Measurements from ENCODE around the gene PRKACB.
A peak's percentile ranks its signal among the peaks of the same experiment; 100 is the strongest.
"Not testable (repeated sequence)": the region's sequence is repeated elsewhere in the genome, so short reads cannot be mapped to it uniquely, and the experiment has no call there.

The PRKACB gene

DNA sequence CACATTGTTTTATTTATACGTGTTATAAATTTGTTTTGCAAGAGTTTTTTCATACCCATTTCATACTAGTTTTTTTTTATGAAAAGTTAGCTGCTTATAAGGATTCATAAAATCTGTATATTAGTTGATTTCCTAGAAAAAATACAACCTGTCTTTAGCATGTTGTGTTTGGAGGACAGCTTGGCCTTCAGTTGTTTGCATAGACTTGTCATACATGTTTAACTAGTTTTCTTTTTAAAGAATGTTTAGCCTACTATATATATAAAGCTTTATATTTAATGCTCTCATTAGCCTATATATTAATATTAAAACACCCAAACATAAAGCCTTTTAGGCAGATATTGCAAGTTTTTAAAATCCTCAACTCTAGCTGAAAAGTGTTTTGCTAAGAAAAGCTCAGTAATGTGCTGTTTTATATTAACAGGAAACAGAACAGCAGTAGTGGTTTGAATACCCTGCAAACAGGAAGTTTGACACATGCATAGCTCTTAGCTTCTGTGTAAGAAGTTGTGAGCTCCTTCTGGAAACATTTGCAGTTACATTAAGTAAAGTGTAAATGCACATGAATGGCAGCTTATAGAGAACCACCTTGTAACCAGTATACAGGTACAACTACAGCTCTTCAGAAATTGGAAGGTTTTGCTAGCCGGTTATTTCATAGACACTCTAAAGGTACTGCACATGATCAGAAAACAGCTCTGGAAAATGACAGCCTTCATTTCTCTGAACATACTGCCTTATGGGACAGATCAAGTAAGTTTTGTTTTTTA is at the start of gene PRKACB:
Gene PRKACB, plus strand, starts transcription at position 476 of the 770 bp plus-strand sequence. Its CDS starts 91 bp downstream, at position 567.
- peak; percentile 89 to 90 for ATAC-seq

DNA sequence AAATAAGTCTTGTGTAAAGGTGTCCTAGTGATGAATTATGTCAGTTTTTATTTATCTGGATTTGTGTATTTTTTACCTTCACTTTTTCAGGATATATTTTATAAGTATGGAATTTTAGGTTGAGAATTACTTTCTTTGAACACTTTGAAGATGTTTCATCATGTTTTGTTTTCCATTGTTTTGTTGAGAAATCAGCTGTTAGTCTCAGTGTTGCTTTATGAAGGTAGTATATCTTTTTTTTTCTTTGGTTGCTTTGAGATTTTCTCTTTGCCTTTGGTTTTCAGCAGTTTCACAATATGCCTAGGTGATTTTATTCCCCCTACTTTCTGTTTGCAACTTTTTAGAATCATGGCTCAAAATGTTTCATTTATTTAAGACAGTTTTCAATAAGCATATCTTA is 48.8 kb upstream of the PRKACB start:
- ATAC-seq = no peak

DNA sequence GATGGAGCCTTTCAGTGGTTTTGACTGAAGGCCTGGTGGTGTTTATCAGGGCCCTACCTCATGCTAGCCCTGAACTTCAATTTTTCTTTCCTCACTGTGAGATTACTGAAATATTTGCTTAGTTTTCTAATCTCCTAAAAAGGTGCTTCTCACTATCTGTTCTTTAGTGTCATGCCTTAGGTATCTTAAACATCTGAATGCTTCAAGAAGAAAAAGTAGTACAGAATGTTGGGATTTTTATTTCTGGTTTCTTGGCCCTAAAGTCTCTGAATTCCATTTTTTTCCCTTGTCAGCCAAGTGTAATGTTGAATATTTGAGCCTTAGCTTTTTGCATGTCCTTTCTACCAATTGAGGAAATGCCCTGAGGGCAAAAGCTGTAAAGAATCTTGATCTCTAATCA is 47.9 kb upstream of the PRKACB start:
- no peak for ATAC-seq

DNA sequence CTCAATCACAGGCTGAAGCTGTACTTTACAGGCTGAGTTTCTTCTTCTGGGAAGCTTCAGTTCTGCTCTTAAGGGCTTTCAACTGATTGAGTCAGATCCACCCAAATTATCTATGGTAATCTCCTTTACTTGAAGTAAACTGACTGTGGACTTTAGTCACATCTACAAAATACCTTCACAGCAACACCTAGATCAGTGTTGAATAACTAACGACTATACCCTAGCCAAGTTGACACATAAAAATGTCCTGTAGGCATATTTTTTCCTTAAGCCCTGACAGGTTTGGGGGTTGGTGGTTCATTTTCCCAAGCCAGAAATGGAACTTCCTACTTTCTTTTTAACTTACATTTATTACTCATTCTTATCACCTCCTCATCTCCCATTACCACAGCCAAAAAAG is 42.9 kb upstream of the PRKACB start:
- no peak for ATAC-seq

DNA sequence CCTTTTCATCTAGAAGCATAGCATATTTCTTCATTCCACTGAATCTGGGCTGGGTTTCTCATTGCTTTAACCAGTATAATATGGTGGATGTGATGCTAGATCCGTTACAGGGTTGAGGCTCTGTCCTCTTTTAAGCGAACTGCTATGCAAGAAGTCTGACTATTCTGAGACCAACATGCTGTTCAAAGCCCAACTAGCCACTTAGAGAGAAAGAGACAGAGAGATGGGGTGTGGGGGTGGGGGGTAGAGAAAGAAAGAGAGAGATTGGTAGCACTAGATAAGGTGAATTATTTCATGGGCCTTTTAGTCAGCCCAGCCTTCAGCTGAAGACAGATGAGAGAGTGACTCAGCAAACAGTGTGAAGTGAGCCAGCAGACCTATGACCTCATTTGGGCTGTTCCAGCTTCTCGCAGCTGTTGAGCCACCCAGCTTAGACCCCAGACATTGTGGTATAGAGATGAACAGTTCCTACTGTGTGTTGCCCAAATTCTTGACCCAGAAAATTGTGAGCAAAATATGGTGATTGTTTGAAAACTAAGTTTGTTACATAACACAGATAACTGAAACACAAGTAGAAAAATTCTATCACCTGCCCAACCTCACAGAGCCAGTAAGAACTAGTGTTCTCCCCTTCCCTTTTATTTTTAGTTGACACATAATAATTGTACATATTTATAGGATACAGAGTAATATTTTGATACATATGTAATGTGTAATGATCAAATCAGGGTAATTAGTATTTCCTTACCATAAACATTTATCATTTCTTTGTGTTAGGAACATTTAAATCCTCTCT is 40.7 kb upstream of the PRKACB start:
- peak; percentile 94 to 97 for ATAC-seq

GRCh38 chr1:84107538-84107937 is 36.5 kb upstream of the PRKACB start:
- not testable (repeated sequence) for ATAC-seq

- ATAC-seq = no peak
Measured at GRCh38 chr1:84107955-84108354, 36.1 kb upstream of the PRKACB start.

- no peak for ATAC-seq
Measured at GRCh38 chr1:84108900-84109578, 35.0 kb upstream of the PRKACB start.

DNA sequence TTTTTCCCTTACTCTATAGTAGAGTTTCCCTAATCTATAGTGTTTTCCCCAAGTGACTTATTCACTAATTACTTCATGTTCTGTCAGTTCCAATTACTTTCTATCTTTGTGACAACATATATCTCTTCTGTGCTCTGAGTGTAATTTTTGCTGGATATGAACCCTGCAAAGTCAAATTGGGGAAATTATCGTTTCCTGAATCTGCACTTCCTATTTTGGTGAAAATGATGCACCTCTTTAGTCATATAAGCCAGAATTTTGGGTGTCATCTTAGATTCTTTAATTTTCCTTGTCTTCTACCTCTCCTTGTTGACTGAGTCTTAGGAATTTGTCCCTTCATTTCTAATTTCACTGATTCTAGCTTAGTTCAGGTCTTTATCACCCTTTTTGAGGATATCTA is 33.4 kb upstream of the PRKACB start:
- no peak for ATAC-seq

GRCh38 chr1:84116558-84116957 is 27.5 kb upstream of the PRKACB start:
- no peak for ATAC-seq

DNA sequence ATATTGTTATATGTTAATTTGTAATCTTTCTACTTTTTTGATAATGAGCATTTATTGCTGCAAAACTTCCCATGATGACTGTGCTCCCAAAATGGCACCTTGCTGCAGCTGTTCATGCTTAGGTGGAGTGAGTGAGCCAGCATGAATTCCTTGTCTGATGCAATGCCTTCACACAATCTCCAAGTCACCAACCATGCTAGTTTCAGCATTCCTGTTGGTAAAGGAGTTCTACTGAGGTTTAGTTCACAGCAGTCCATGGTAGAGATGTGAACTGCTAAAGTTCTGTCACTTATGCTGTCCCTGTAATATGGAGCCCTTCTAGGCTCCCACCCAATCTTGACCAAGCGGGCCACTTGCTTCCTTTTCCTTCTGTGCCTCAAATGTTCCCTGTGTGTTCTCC is 26.2 kb upstream of the PRKACB start:
- ATAC-seq = no peak

GRCh38 chr1:84121360-84121759 is 22.7 kb upstream of the PRKACB start:
- ATAC-seq = no peak

DNA sequence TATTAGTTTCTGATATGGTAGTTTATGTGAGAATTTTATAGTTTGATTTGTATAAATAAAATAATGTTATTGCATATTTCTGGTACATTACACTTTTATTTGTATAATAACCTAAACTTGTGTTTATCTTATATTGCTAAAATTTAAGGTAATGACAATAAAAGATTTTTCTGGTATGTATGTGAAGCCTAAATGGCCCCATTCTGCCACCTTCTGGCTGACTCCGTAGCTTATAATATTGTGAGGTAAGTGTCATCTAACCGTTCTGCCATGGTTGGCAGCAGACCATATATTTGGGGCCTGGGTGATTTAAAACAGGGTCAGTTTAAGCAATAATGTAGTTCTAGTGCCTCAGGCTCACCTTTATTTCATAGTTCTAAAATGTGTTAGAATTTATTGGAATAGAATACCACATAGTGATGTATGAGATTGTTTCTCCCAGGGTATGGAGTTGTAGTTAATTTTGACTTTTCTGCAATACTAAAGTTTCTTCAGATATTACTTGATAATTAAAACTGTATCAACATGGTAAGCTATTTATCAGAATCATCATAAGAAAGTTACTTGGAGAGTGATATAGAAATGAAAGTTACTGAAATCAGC is 21.2 kb upstream of the PRKACB start:
- ATAC-seq = peak in 1 of 2 donors; percentile 53

DNA sequence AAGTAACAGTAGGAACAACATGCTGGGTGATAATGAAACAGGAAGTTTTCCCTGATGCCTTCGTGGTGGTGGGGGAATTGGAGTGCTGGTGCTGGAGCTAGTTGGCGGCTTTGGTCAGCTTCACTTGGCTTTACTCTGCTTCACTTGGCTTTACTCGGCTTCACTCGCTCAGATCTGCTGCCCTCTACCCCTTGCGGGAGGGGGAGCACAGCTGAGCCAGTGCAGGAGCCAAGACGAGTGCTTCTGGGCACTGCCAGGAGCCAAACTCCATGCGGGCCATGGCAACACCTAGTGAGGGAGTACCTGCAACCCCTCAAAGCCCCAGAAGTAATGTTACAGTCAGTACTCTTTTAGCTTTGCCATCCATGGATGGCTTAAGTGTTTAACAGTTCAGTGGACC is 10.6 kb upstream of the PRKACB start:
- no peak for ATAC-seq

DNA sequence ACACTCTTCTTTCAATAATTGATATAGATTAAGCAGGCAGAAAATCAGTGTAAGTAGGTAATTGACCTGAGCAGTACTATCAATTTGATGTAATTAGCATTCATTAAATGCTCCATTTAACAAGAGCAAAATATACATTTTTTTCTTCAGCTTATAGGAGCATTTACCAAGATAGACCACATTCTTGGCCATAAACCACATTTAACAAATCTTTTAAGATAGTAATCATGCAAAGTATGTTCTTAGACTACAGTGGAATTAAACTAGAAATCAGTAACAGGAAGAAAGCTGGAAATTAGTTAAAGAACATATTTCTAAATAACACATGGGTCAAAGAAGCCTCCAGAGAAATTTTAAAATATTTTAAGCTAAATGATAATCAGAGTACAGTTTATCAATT is 8.7 kb upstream of the PRKACB start:
- ATAC-seq = no peak

DNA sequence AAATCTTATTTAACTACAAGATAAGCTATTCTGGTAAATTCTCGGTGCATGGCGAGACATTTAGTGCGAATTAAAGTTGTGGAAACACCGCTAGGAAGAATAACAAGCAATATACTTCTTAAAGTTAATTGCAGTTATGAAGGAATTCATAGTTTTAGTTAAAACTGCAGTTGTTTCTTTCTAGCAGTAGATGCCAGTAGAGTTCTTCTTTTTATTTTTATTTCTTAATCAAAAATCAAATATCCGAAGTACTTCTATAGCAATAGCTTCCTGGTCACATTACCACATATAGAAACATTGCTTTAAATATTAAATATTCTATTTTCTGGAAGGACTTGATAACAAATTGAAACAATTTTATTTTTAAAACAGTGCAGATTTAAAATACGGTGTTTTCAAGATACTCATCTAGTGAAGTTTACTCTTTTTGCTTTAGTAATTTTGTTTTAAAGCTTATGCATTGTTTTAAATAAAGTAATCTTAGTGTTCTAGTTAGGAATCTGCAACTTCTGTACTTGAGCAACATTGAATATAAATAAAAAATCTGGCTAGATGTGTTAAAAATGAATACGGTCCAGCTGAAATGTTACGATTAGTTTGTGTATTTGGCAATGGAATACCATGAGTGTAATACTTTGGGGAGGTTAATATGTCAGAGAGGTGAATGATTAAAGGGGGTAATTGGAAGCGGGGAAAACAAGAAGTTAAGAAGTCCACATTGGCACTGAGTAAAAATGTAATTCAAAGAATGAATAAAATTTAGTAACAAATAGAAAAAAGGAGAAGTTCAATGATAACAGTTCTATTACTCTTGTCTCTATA is 2.7 kb upstream of the PRKACB start:
- no peak for ATAC-seq

GRCh38 chr1:84145068-84145467 is 997 bp downstream of the PRKACB start:
- no peak for ATAC-seq

DNA sequence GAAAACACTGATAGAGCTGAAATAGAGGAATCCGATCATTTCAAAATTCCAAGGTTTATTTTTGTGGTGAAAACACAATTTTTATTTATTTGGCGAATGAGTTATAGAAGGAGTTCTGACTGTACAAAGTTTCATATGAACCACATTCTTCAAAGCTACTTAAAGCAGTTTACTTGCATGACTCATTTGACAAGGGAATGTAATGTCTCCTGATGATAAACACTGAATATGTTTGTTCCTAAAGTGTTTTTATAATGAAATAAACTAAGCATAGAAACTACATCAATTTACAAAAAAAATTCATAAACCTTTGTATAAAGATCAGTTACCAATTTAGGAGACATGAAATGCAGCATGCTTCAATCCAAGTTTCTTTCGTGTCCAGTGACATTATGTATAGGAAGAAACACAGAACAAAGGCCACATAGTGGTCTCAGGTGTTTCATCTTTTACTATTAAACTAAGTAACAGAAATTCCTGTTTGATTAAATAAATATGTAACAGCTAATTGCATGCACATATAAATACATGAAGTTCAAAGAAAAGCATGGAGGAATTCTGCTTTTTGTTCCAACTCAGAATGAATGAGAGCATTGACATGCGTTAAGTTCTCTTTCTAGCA is 2.5 kb downstream of the PRKACB start:
- peak; percentile 66 to 73 for ATAC-seq

DNA sequence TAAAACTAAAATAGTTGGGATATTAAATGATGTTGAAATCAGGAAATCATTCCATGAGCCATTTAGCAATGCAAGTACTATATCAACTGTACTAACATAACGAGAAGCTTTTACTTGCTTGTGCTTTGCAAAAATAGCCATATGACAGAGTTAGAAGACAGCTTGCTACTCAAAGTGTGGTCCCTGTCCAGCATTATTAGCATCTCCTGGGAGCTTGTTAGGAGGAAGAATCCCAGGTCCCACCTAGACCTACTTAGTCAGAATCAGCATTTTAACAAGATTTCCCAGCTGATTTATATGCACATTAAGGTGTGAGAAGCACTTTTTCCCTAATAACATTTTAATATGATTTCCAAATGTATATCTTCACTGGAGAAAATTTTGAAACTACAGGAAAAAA is 4.7 kb downstream of the PRKACB start:
- no peak for ATAC-seq

DNA sequence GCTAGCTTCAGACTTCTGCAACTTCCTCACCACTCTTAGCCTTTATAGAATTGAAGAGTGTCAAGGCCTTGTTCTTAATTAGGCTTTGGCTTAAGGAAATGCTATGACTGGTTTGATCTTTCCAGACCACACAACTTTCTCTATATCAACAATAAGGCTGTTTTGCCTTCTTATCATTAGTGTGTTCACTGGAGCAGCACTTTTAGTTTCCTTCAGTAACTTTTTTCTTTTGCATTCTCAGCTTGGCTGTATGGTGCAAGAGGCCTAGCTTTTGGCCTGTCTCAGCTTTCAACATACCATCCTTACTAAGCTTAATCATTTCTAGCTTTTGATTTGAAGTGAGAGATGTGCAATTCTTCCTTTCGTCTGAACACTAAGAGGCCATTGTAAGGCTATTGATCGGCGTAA is 8.6 kb downstream of the PRKACB start:
- ATAC-seq = peak; percentile 73 to 78

DNA sequence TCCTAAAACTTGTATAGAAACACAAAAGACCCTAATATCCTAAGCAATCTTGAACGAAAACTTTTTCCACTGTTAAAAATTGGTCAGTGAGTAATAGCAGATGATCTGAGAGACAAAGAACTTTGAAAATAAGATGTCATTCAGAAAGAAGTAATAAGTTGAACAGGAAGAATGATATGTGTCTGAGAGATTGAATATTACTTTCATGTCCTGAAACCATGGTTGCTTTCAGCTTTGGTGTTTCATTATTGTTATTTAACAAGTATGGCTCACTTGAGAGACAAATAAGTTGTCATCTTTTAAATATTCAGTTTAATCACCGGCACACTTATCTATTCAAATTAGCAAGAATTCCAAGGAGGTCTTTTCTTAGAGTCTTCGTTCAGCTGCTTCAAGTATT is 11.4 kb downstream of the PRKACB start:
- peak; percentile 68 to 72 for ATAC-seq

DNA sequence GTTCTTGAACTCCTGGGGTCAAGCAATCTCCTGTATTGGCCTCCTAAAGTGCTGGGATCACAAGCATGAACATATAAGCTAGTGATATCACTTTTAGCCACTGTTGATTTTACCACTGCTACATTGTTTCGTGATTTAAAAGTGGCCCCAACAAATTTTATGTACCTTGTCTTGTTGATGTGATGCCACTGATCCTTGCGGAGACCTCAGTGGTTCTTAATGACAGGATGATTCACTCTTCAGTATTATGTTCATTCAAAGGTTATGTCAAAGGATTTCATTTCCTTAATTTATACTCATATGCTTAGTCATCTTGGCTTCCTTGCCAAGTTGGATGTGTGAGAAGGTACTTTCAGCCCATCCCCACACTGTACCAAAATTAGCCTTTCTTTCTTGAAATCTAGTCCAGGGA is 12.1 kb downstream of the PRKACB start:
- peak; percentile 37 to 40 for ATAC-seq
